Measurements from ENCODE around the gene EZR.

The EZR gene

DNA sequence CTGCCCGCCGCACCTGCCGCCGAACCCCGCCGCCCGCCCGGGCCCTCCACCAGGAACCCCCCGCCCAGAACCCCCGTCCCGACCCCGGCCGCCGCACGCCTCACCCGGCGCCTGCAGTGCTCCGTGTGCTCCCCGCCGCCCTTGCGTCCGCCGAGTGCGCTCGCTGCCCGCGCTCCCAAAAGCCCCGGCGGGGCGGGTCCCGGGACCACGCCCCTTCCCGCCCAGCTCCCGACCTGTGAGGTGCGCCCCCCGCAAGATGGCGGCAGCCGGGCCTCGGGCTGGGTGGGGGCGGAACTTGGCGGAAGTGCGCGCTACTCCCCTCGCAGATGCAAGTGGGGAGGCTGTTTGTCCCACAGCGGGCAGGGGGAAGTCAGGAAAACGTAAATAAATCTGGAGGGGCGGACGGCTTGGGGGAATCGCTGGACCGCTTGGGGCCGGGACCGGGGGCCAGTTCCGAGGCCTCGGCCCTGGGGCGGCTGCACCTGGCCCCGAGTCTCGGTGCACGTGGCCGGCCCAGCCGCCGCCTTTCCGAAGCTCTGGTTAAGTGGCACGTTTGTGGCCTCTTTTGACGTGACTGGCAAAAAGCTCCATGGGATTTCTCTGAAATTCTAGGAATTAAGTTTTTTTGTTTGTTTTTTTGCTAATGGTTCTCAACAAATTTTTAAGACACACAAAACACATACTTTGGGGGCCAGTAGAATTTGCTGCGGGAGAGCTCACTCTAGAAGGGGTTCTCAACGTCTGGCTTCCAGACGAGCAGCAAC is at the start of gene EZR:
Gene EZR, minus strand, starts transcription at position 156 of the 764 bp plus-strand sequence. CDS start 1,275 bp downstream, outside the sequence.
- DNase-seq = peak; percentile 89

DNA sequence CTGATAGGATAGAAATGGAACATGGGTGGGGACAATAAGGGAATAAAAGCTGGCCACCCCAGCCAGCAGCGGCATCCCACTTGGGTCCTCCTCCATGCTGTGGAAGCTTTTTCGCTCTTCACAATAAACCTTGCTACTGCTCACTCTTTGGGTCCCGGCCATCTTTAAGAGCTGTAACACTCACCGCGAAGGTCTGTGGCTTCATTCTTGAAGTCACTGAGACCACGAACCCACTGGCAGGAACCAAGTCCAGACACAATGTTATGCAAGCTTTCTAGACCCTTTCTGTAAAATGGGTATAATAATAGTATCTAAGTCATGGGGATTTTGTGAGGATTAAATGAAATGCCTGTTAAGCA is 48.9 kb upstream of the EZR start:
- DNase-seq = no peak

DNA sequence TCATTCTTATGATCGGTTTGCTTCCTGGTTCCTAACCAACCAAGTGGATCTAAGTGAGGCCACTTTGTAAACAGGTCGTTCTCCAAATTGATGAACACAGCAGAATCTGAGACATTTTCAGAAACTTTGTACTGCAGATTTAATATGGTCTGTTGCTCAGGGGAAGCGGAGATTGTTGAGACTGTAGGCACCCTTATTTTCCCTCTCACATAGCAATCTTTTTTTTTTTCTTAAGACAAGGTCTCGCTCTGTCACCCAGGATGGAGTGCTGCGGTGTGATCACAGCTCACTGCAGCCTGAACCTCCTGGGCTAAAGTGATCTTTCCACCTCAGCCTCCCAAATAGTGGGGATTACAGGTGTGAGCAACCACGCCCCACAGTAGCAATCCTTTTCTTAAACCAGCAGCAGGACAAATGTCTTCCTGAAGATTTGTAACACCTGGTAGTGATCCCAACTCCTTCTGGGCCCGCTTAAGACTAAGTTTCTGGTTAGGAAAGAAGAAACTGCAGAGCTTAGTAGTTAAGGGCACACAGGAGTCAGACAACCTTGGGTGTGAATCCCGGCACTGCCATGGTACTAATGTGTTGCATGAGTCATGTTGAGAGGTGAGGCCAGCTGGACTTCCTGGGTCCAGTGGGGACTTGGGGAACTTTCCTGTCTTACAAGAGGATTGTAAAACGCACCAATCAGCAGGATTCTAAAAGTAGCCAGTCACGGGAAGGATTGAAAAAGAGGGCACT is 48.4 kb upstream of the EZR start:
- DNase-seq = no peak

DNA sequence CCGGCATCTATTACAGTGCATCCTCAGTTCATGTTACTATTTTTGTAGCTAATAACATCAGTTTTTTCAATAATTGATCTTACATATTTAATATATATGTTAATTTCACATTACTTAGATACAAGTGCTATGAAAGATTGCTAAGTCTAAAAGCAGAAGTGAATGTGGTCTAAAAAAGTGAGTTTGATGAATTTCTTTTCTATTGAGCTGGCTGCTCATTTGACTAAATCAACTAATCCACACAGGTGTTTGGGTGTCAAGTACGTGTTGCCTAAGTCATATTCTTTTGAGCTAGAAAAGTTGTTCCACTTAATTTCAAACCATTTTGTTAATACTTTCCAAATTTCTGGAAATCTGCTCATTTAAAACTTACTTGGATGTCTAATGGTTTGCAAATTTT is 46.6 kb upstream of the EZR start:
- DNase-seq = no peak

DNA sequence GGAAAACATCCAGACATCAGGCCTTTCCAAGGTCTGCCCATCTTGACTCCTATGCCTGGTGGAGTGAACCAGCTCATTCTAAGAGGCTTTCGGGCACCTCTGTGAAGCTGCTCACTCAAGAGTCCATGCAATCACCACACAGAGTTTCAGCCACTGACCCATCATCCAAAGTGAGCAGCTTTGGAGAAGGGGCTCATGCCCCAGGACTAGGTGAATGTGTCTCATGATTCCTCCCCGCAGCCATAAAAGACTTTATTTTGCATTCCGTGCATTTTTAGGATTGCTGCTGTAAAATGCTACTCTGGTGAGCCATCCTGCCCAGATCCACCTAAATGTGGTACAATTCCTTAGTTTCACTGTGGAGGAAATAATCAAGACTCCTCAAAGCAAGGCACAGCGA is 44.5 kb upstream of the EZR start:
- DNase-seq = no peak

DNA sequence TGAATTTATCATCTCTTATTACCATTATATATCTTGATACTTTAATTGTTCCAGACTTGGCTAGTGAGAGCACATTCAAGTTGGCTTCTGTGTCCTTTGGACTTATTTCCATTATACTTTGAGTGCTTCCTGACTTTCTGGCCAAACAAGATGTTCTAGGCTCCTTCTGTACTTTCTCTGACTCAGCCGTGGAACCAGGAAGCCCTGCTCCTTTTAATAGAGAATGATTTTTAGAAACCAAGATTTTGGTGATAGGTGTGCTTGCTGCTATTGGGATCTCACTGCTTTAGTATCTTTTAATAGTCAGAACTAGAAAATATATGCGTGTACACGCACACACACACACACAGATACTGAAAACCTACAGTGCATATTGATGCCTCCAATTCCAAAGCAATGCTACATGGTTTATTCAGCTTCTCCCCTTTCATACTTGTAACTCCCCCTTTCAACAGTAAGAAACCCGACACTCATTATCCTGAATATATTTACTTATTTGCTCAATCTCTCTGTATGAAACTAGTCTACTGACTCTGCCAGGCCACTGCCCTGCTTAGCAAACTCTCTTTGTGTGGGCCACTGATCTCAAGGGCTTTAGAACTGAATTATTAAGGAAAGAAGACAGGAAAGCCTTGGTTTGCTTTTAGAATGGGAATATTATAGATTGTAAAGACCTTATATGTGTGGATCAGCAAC is 42.7 kb upstream of the EZR start:
- no peak for DNase-seq

DNA sequence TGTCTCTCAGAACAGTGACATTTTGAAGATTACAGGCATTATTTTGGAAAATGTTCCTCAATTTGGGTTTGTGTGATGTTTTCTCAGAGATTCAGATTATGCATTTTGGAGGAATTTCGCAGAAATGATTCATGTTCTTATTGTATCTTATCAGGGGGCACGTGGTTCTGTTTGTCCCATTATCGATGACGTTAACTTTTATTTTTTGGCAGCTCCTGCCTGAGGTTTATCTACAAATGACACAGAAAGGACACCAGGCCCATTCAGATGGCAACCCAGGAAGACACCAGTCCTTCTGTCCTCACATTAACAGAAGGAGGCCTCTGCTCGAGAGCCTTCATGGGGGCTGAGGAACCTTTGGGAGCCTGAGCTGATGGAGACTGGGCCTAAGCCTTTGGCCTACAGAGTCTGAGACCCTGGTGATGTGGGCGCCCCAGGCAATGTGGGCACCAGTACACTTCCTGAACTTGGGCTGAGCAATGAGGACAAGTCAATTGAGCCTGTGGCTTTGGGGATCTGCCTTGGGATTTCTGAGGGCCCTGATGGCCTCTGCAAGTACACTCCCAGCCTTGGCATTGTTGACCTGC is 41.2 kb upstream of the EZR start:
- no peak for DNase-seq

DNA sequence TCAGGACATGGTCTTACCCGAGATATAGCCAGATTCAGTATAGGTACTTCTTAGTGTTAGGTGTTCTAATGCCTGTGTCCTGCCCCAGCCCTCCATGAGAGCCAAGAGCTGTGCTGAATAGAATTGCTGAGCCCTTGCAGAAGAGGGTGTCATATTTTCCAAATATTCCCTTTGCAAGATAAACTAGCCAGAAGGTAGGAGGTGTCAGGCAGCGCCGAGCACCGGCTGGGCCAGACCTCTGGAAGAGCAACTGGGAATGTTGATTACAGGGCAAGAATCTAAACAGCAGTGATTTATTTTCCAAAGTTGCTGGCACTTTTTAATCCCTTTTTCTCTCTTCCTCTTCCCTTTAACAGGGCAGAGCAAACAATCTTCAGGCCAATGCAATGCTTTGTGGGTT is 37.1 kb upstream of the EZR start:
- DNase-seq = no peak

DNA sequence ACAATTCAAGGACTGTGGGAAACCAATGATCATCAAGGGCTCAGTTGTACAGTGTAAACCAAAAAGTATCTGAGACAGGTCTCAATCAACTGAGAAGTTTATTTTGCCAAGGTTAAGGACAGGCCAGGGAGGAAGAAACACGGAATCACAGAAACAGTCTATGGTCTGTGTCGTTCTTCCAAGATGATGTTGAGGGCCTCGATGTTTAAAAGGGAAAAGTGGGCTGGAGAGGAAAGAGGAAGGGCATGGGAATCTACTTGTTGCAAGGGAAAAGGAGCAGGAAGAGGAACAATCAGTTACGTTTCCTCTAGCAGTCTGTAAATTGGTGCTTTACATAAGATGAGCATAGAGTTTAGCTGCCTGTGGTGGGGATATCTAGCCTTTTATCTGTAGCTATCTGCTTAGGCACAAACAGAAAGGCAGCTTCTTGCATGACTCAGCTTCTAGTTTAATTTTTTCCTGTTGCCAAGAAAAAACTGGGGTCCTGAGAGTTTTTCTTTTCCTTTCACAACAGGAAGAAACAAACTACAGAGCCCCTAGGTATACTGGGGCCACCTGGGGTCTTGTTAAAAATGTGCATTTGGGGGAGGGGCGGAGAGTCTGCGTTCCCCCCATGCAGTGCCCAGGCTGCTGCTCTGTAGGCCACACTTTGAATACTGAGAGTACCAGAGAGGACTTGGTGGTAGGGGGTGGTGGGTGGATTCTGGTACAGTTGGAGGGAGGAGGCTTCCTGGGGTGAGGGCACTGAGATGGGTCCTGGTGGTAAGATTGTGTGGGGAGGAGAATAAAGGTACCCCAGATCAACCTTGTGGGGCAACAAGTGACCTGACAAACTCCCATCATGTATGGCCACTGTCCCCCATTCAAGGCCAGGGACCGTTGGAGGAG is 35.3 kb upstream of the EZR start:
- DNase-seq = no peak

DNA sequence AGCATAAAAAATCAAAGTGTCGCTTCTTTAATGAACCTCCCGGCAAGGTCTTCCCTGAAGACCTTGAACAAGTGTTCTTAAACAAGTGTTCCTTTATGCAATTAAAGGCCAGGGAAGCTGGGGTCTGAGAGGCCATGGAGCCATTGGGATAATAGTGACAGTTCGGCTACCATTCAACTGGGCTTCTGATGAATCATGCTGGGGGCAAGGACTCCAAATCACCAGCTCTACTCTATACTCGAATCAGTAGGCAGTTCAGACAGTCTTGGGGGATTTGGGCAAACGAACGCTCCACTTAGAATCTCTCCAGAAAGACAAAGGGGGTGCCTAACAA is 34.7 kb upstream of the EZR start:
- no peak for DNase-seq

DNA sequence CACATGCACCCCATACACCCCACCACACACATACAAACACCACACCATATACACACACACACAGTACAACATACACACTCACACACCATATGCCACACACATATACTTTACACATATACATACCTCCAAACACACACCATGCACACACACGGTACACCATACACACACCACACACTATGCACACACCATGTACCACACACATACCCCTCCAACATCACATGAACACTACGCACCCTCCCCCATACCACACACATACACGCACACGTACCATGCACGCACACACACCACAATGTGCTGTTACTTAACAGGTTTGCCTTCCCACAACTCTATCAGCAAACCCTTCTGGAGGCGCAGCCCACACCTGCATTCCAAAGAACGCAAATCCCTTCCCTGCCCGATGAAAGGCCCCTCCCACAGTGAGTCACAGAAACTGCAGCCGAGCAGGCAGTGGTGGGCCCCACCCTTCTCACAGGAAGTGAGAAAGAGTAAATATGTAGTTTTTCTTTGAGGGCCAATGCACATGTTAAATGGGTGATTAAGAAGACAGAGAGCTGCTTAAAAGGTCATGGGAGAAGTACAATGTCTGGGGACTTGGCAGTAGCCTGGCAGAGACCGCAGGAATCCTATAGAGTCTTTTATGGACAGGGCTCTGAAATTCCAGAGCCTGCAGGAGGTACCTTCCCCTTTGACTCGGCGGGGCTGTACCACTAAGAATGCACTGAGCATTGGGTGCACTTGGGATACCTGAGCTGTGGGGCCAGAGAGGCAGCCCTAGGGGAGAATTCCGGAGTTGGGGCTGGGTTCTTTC is 34.1 kb upstream of the EZR start:
- DNase-seq = peak; percentile 89

DNA sequence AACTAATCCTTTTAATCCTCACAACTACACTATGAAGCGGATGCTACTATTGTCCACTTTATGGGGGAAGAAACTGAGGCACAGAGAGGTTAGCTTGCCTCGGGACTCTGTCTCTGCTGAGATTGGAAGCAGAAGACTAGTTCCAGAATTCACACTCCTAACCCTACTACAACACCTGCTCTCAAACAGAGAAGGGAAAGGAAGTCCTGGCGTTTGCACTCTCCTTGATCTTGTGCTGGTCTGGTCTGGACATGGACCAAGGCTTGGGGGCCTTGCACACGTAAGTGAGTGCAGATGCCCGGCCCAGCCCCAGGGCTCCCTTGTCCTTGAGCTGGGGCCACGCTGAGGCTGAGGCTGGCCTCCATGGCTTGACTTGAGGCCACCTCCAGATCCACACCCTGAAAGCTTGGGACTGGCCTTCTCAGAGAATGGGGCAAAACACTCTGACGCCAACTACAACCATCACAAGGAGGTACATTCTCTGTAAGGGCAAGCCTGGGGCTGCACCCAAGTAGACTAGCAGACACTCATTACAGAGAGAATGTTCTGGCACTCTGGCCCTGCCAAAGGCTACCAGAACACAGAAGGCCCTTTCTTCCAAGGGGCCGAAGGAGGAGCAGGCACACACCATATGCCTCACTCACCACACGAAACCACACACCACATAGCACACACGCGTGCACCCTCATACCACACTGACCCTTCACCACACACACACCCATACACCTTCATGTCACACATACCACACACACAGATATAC is 33.3 kb upstream of the EZR start:
- no peak for DNase-seq

DNA sequence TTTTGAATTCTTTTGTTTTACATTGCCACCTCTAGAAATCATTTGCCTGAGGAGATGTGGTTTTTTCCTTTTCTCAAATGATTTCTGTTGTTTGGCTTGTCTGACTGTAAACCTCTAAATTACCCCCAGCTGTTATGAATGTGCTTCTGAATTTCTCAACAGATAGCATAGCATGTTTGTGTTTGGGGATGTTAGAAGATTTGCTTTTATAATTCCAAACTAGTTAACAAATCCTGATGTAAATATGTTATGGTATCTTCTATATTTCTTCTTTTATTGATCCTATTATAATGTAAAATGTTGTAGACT is 31.6 kb upstream of the EZR start:
- no peak for DNase-seq

DNA sequence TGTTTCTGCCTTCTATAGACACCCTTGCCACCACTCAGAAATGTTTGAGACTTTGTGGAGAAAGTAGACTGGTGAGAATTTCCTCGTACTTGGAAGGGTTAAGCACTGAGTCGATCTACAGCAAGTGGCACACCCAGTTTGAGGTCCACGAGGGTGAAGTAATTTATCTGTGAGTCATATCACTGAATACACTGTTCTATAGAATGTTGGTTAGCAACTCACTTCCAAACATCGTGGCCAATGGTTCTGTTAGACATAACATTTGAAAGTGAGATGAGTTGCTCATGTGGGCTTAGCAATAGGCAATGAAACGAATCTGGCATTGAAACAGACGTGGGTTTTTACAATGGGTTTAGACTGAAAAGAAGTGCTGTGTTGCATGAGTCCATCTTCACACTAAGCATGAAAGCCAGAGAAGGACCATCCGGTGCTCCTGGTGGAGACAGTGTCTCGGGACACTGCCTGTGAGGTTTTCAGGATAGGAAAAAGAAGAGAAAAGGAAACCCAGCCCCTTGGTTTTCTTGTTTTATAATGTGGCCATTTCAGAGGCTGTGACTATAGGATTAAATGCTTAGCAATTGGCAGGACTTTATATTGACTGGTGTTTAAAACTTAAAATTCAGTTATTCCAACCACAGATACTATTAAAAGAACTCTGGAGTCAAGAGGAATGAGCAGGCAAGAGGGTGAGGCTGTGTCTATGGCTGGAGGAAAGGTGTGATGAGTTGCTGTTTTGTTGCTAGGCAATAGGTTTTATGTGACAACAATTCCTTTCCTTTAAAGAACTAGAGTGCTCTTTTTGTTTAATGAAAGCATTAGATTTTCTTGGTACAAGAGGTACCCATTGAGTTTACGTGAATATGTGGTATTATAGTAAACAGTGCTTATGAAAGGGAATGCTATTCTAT is 31.0 kb upstream of the EZR start:
- no peak for DNase-seq

DNA sequence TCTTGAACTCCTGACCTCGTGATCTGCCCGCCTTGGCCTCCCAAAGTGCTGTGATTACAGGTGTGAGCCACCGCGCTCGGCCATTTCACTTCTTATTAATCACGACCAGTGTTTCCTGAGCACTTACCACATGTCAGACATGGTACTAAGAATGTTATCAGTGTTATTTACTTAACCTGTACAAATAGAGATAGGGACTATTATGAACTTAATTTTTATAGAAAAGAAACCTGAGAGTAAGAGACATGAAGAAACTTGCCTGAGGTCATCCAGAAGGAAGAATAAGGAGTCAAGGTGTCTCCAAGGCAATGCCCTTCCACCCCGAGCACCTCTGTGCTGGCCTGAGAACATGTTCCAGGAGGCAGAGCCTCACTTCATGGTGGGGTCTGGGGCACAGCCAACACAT is 29.3 kb upstream of the EZR start:
- no peak for DNase-seq

DNA sequence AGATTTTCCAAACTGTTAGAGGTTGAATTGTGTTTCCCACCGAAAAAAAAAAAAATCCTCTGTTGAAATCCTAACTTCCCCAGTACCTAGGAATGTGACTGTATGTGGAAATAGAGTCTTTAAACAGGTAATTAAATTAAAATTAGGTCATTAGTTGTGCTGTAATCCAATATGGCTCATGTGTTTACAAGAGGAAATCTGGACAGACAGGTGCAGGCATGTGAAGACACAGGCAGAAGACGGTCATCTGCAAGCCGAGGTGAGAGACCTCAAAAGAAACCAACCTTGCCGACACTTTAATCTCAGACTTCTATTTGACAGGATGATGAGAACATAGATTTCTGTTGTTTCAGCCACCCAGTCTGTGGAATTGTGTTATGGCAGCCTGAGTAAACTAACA is 28.6 kb upstream of the EZR start:
- DNase-seq = no peak

DNA sequence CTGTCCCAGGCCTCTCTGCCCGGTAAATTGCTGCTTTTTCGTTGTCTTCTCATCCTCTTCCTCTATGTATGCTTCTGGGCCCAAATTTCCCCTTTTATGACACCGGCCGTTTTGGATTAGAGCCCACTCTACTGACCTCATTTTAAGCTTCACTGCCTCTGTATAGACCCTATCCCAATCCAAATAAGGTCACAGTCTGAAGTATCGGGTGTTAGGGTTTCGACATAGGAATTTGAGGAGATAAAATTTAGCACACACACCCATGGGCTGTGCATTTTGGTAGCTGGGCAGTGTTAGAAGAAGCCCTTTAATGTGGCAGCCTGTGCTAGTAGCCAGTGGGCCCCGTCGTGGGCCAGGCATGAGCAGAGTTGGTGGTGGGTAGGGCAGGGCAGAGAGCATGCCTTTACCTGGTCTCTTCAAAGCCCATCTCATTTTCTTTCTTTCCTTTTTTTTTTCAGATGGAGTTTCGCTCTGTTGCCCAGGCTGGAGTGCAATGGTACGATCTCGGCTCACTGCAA is 27.9 kb upstream of the EZR start:
- DNase-seq = no peak

DNA sequence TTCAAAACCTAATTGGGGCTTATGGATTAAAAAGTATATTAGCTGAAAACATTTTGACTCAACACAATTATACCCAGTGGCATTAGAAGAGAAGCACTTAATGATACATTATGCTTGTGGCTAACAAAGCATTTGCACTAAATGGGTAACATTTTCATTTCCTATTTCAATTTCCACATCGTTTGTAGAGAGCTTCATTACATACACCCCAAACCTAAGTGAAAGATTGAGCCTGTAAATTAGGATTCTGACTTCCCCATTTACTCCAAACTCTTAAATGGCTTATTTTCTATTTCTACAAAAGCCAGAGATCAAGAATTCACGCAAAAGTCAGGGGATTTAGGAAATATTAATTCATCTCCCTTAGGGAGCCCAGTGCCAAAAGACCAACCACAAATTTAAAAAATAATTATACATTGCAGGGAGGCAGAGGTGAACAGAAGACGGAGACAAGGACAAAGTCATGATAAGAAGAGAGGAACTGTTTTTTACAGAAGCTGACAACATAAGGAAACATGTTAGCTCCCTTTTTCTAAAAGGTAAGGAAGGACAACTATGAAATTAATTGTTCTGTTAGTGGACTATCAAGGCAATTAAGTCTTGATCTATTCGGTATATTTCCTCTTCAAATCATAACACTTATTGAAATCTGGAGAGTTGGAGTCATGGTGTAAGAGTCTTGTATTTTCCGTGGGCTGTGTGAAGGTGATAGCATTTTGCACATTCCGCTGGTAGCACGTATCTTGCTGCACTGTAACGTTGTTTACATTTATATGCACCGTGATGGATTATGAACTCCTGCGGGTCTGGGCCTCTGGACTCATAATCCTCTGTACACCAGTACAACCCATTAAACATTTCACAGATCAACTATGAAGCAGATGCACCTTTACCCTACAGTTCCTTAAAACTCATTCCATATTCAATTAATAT is 24.8 kb upstream of the EZR start:
- no peak for DNase-seq

DNA sequence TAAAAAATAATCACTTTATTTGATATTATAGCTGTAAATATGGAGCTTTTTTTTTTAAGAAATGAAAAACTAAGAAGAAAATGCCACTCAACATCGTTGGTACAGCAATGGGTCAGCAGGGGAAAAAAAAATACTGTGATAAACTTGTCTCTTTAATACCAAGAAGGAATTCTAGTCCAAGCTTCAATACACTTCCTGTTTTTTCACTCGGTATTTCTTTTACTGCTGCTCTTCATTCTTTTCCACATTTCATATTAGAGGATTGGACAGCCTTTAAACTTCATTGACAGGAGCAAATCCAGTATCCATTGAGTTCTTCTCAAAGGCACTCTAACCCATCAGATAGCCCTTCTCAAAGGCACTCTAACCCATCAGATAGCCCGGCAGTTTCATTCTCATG is 22.2 kb upstream of the EZR start:
- DNase-seq = no peak
